A673 (cell line): Measurements from ENCODE around the gene ADAM10. TPM values are rescaled to one million over a fixed set of nuclear protein-coding genes. Genes with fewer than 3 reads are reported as not detected.
"Not testable (repeated sequence)": the region's sequence is repeated elsewhere in the genome, so short reads cannot be mapped to it uniquely, and the experiment has no call there.

ENCODE experiments used
- BruUV-seq: library from RNA; stranded (reverse); fragments of 400-500 nt; replicated peaks from 2 replicates; lab custom pipeline; 2021; lab: Mats Ljungman, UMichigan
- CTCF ChIA-PET: fragments of 300-600 bp; sonication (Branson Sonifier 250); formaldehyde crosslinking; loops from one replicate; lab custom pipeline; 2022; ENCODE audit warnings: antibody characterized with exemption; lab: Charles Lee
- POLR2A ChIA-PET: fragments of 300-600 bp; sonication (Branson Sonifier 250); formaldehyde crosslinking; loops from one replicate; lab custom pipeline; 2022; ENCODE audit warnings: antibody characterized with exemption; ENCODE audit not compliant: low non-redundant PET; lab: Charles Lee
- DNase-seq: peaks from one replicate; pipeline ENCODE4 v3.0.0-alpha.2; 2015; ENCODE audit warnings: low spot score
- H3K27ac ChIP-seq: fragments of 200-600 bp; sonication (generic); 2 replicates; pipeline ENCODE4 v1.5.1; 2016; ENCODE audit warnings: mixed run types, low read depth, mild to moderate bottlenecking, mixed read lengths, antibody characterized with exemption, low read length; ENCODE audit not compliant: poor library complexity, severe bottlenecking
- H3K27me3 ChIP-seq: fragments of 200-600 bp; sonication (generic); replicated peaks from 2 replicates; pipeline ENCODE4 v1.6.1; 2017; ENCODE audit warnings: mixed run types, low read depth, mild to moderate bottlenecking, mixed read lengths, antibody characterized with exemption, low read length; ENCODE audit not compliant: insufficient read depth, poor library complexity
- H3K36me3 ChIP-seq: fragments of 200-600 bp; sonication (generic); 2 replicates; pipeline ENCODE4 v1.6.1; 2016; ENCODE audit warnings: mixed run types, mild to moderate bottlenecking, mixed read lengths, antibody characterized with exemption, low read length; ENCODE audit not compliant: insufficient read depth, poor library complexity, severe bottlenecking
- H3K4me1 ChIP-seq: fragments of 200-600 bp; sonication (generic); 2 replicates; pipeline ENCODE4 v1.6.1; 2017; ENCODE audit warnings: mixed run types, mild to moderate bottlenecking, mixed read lengths, antibody characterized with exemption, low read length; ENCODE audit not compliant: insufficient read depth, poor library complexity, severe bottlenecking
- H3K4me3 ChIP-seq: fragments of 200-600 bp; sonication (generic); 2 replicates; pipeline ENCODE4 v1.5.1; 2016; ENCODE audit warnings: low read depth, mixed run types, mild to moderate bottlenecking, mixed read lengths, low read length; ENCODE audit not compliant: poor library complexity, severe bottlenecking
- H3K9me3 ChIP-seq: fragments of 200-600 bp; sonication (generic); 2 replicates; pipeline ENCODE4 v1.6.1; 2016; ENCODE audit warnings: mixed run types, low read depth, mild to moderate bottlenecking, mixed read lengths, antibody characterized with exemption, low read length; ENCODE audit not compliant: poor library complexity, severe bottlenecking
- CTCF ChIP-seq: fragments of 300-800, 200-600 bp; sonication (generic); conservative IDR thresholded peaks from 2 replicates; pipeline ENCODE4 v1.5.1; 2017; ENCODE audit warnings: low read depth, mild to moderate bottlenecking, antibody characterized with exemption, low read length, moderate library complexity, mixed read lengths
- EZH2 ChIP-seq: fragments of 200-600 bp; sonication (generic); IDR thresholded peaks from 2 replicates; pipeline ENCODE4 v1.6.1; 2017; ENCODE audit warnings: borderline replicate concordance, low read depth, mild to moderate bottlenecking, mixed read lengths, antibody characterized with exemption, low read length; ENCODE audit not compliant: poor library complexity, severe bottlenecking
- intact Hi-C: fragments of 100-400 bp; cut with micrococcal nuclease; formaldehyde crosslinking; loops from one replicate; pipeline ENCODE4 v1.10.0; 2022; ENCODE audit not compliant: unreplicated experiment
- total RNA-seq: library from RNA; stranded (reverse); gene quantifications from 2 replicates; pipeline ENCODE4 v1.2.3, GENCODE V29; 2021

Gene ADAM10
- total RNA-seq, 1 experiment from 2014 or later = 130 TPM

DNA sequence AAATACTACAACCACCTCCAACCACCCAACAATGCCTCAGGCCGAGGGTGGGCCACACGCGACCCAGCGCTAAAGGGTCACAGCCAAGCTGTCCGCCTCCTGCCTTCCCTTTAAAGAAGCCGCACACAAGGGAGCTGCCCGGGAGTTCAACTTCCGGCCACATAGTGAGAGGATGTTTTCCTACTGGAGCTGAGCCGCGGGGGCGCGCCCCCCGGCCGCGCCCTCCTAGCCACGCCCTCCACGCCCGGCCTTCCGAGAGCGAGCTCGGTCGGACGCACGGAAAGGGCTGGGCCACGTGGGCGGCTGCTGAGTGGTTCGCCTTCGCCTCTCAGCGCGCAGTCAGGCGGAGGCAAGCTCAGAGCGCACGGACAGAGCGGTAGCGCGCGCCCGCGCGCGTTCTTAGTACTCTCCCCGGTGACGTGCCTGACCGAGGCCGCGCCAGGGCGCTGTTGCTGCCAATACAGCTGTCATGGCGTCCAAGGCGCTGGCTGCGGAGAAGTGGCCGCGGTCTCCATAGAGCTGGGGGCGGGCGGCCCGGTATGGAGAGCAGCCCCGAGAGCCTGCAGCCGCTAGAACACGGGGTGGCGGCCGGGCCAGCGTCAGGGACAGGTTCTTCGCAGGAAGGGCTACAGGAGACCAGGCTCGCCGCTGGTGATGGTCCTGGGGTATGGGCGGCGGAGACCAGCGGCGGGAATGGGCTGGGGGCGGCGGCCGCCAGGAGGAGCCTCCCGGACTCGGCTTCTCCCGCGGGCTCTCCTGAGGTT, 21.5 kb upstream of the ADAM10 start, which contains the start of gene MINDY2:
TSS of gene MINDY2 (plus strand) at position 446 of the 764 bp plus-strand sequence. CDS start at position 540, 94 bp downstream.
- H3K4me1 ChIP-seq = peaks cover 10% of the 10 kb centered on the region
- peak; percentile 53 for TF ChIP-seq CTCF
- TF ChIP-seq EZH2 = no peak
- BruUV-seq = no TSS peak
- H3K9me3 ChIP-seq = no peaks in the 10 kb centered on the region
- no peaks in the 10 kb centered on the region for H3K36me3 ChIP-seq
- H3K27ac ChIP-seq = peak within 1 kb of the TSS; percentile 83
- H3K4me3 ChIP-seq = peak within 1 kb of the TSS; percentile 85
- ChIA-PET POLR2A (interaction anchor here (0.6 to 0.8 kb wide), 2 partner anchors 21 to 109 kb away, joined by 3 to 8 read pairs; partner anchors contain the start of gene ADAM10), CTCF (interaction anchor here (0.5 to 1.4 kb wide), 7 partner anchors 11 to 558 kb away, joined by 3 to 14 read pairs (median 3); partner anchors contain the start of gene ADAM10)
- DNase-seq = peak; percentile 99
- no peaks in the 10 kb centered on the region for H3K27me3 ChIP-seq
- intact Hi-C loops = loop anchor here (5.0 kb wide), 1 partner anchor 499 kb away; no protein-coding TSS in a partner anchor

DNA sequence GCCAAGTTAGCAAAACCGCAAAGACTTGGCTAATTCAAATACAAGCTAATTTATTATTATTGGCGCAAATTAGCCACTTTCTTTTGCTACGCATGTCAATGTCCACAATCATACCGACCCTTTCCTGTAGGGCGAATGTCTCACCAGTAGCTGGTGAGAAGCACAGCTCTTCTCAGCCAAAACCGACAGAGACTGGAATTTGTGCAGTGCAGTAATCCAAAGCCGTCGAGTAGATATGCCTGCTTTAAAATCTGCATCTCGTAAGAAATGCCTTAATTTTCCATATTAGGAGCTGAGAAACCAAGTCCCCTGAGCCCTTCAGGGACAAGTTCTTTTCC, 21.0 kb upstream of the ADAM10 start:
- Histone ChIP-seq H3K27ac (peak overlapping the region; percentile 83), H3K36me3 (no peaks in the 10 kb centered on the region), H3K27me3 (no peaks in the 10 kb centered on the region), H3K4me1 (peaks cover 10% of the 10 kb centered on the region), H3K9me3 (no peaks in the 10 kb centered on the region), H3K4me3 (peak overlapping the region; percentile 85)
- BruUV-seq = TSS peak; percentile 85
- DNase-seq = no peak
- TF ChIP-seq CTCF = no peak
- no peak for TF ChIP-seq EZH2
- intact Hi-C loops = loop anchor here (5.0 kb wide), 1 partner anchor 498 kb away; no protein-coding TSS in a partner anchor
- ChIA-PET POLR2A (interaction anchor here (0.6 to 0.8 kb wide), 2 partner anchors 21 to 109 kb away, joined by 3 to 8 read pairs; partner anchors contain the start of gene ADAM10), CTCF (interaction anchor here (0.7 to 1.4 kb wide), 4 partner anchors 10 to 543 kb away, joined by 3 to 14 read pairs (median 4); partner anchors contain the start of gene ADAM10)

DNA sequence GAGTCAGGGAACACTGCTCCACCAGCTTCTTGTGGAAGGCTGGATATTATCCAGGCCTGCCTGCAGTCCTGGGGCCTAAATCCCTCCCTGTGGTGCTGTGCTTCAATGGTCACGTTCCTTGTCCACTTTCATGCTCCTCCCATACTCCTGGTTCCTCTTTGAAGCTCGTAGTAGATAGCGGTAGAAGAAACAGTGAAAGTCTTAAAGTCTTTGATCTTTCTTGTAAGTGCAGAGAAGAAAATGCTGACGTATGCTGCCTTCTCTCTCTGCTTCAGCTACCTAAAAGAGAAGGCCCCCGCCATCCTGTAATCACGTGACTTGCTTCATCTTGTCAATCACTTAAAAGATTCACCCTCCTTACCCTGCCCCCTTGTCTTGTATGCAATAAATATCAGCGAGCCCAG, 19.1 kb upstream of the ADAM10 start:
- intact Hi-C loops, H3K27me3 ChIP-seq, H3K4me3 ChIP-seq, CTCF ChIA-PET, BruUV-seq, H3K27ac ChIP-seq, POLR2A ChIA-PET, H3K36me3 ChIP-seq, DNase-seq, H3K4me1 ChIP-seq: not testable (repeated sequence)
- H3K9me3 ChIP-seq = peaks cover 10% of the 10 kb centered on the region
